HEK293T (cell line): Measurements from ENCODE around the gene RABGAP1L.

Experiments used
- ARNT ChIP-seq: fragments of 450-650 bp; IDR thresholded peaks from 2 replicates; pipeline ENCODE4 v1.6.1; 2017; ENCODE audit warnings: mild to moderate bottlenecking
- ELF4 ChIP-seq: fragments of 450-650 bp; IDR thresholded peaks from 2 replicates; pipeline ENCODE4 v1.6.1; 2017; ENCODE audit warnings: antibody characterized with exemption
- FOXK2 ChIP-seq: fragments of 450-650 bp; IDR thresholded peaks from 2 replicates; pipeline ENCODE4 v1.6.1; 2016; ENCODE audit warnings: mild to moderate bottlenecking
- SUZ12 ChIP-seq: fragments of 450-650 bp; IDR thresholded peaks from 2 replicates; pipeline ENCODE4 v1.6.1; 2016; ENCODE audit warnings: mild to moderate bottlenecking

DNA sequence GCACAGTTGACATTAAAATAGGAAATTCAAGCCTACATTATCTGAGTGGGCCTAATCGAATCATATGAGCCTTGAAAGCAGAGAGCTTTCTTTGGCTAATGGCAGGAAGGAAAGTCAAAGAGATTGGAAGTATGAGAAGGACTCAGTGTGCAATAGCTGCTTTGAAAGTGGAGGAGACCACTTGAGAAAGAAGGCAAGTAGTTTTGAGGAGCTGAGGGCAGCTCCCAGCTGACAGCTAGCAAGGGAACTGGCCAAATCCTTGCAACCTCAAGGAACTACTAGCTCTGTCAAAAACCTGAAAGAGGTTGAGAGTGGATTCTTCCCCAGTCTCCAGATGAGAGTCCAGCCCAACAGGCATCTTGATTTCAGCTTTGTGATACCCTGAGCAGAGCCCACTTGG, 691.4 kb downstream of the RABGAP1L start:
- TF ChIP-seq FOXK2 (no peak), SUZ12 (no peak), ELF4 (no peak), ARNT (no peak)
